Motor neuron (in vitro differentiated cells): ENCODE results near the gene APBB2. TPM values are rescaled to one million over a fixed set of nuclear protein-coding genes. Genes with fewer than 3 reads are reported as not detected.

Source experiments
- ATAC-seq, 8 experiments: fragments of 200-7000 bp; cut with Tn5 transposase; replicated peaks in 6 of 8; 2 replicates each; pipeline ENCODE4 v1.8.0; 2021; ENCODE audit warnings: mild to moderate bottlenecking in 8 of 8, moderate library complexity in 8 of 8
- H3K27ac ChIP-seq, 2 donors: fragments of 250-450 bp; sonication (Bioruptor Pico); 2 replicates each; pipeline ENCODE4 v1.9.0; 2021; ENCODE audit warnings: antibody characterized with exemption in 2 of 2, mild to moderate bottlenecking in 2 of 2, moderate library complexity in 1 of 2
- H3K4me1 ChIP-seq, 2 donors: fragments of 250-450 bp; sonication (Bioruptor Pico); replicated peaks in 1 of 2; 2 replicates each; pipeline ENCODE4 v1.6.1; 2021; ENCODE audit warnings: antibody characterized with exemption in 2 of 2, mild to moderate bottlenecking in 2 of 2, moderate library complexity in 1 of 2
- H3K4me3 ChIP-seq, 5 donors: fragments of 250-450 bp; sonication (Bioruptor Pico); 2 replicates each; pipeline ENCODE4 v1.9.0; 2021; ENCODE audit warnings: antibody characterized with exemption in 5 of 5, mild to moderate bottlenecking in 5 of 5, moderate library complexity in 4 of 5
- WGBS, 10 experiments: fragments of 450-650 bp; shearing (Covaris generic); methylation state at CpG; one replicate each; pipeline ENCODE4 v1.0.0; 2022; 5-methylcytosine and 5-hydroxymethylcytosine counted together
- in situ Hi-C, 9 experiments: fragments of 400-800 bp; cut with MboI; loops; one replicate each; pipeline ENCODE4 v1.15.0; 2021; ENCODE audit warnings: low sequenced_read_pairs in 9 of 9, low pct_unique_long_range_greater_than_20kb in 2 of 9; ENCODE audit not compliant: unreplicated experiment in 9 of 9
- total RNA-seq, 8 experiments: library from RNA; unstranded; fragments of 300-600 nt; gene quantifications; 2 replicates each; pipeline versions ENCODE4 v1.2.3 to v1.2.4, GENCODE V29; 2022

Gene APBB2
- total RNA-seq, 8 experiments from 2014 or later: 32.2 to 68.9 (median 52.0) TPM

DNA sequence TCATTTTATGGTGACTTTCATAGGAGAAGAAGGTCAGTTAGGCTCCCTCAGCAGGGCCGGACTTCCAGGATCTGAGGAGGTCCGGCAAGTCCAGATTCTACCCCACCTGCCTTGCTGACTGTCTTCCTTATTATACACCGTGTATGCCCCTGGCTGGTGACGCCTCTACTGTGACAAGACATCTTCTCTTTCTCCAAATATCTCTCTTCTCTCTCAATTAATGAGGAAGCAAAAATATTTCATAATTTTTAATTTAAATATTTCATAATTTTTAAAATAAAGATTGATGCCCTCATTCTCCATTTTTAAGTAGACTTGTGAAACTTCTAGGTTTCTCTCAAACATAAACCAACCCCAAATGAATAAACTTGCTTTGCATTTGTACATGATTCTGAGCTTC, 262.1 kb downstream of the APBB2 start:
- in situ Hi-C loops: no loop called here
- Histone ChIP-seq H3K27ac (no peak overlapping the region), H3K4me1 (peaks cover 4 to 7% of the 10 kb centered on the region in 2 donors), H3K4me3 (no peak overlapping the region)
- WGBS, 10 experiments: 0 to 100% (median 93%) methylated on average over 1 to 4 of the region's 4 CpGs; no CpG with 5 or more reads in 3 of the 10 experiments
- ATAC-seq: no peak

DNA sequence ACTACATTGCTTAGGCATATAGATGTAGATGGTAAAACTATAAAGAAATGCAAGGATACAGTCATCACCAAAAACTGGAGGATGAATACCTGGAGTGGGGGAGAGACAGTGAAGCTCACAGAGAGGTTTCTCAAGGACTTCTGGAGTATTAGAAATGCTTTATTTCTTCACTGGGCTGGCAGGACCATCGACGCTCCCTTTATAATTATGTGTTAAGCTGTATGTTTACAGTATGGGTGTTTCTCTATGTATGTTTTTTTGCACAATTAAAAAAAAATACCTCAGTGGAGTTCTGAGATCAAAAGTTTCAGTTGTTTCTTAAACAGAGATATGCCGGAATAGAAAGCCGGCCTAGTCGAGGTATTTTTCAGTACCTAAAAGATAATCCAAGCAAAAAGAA, 263.3 kb downstream of the APBB2 start:
- Histone ChIP-seq H3K4me3 (no peak overlapping the region), H3K4me1 (peaks cover 4 to 7% of the 10 kb centered on the region in 2 donors), H3K27ac (no peak overlapping the region)
- no peak for ATAC-seq
- 92 to 100% (median 99%) methylated on average over 1 to 5 of the region's 5 CpGs for WGBS, 10 experiments
- in situ Hi-C loops: no loop called here

DNA sequence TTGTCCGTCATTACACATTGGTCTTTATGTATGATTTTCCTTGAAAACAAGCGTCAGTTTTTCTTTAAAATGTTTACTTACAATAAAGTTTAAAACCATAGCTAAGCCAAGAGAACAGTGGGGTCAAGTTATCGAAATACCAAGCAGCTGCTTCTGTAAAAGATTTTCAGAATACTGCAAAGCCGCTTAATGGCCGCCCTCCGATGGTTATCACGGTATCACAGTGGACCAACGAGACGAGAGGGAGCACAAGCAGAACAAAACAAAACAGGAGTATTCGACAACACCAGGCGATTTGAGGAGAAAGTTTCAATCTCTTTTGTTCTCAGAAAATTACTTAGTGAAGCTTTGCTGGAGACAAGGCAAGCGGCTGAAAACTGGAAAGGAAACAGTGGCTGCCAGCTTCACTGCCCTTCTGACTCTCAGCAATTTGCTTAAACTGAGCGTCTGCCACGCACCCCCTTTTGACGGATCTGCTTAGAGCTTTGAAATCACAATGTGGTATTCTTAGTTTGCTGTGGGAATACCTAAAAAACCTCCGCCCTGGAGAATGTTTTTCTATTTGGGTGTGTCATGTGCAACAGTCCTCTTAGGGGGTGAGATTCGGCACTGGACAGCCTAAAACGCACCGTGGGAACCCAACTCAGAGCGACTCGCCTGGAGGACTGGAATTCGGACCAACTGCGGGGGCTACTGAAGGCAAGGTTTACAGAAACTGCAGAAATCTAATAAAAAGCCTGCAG, 264.8 kb downstream of the APBB2 start:
- no peak overlapping the region for H3K4me3 ChIP-seq
- H3K27ac ChIP-seq: no peak overlapping the region
- in situ Hi-C loops: loop anchor here in 3 of 9 experiments (25.0 kb wide), 2 partner anchors 238 to 263 kb away; partner anchors contain the start of gene APBB2 (in 2 of the 3)
- peaks cover 4 to 7% of the 10 kb centered on the region in 2 donors for H3K4me1 ChIP-seq
- ATAC-seq: no peak
- WGBS, 10 experiments: 73 to 98% (median 91%) methylated on average over 5 to 22 of the region's 23 CpGs

DNA sequence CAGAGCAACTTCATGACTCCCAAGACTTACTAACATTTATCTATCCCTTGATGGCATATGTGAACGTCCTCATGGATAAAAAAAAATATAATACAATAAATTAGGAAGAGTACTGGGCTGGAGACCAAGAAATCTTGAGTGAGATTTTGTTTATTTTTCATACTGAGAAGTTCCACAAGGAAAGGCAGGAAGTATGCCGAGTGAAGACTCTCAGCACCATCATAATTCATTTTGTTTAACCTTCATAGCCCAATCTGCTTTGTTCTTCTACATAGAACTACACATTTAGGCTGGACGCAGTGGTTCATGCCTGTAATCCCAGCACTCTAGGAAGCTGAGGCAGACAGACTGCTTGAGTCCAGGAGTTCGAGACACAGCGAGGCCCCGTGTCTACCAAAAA, 266.3 kb downstream of the APBB2 start:
- Histone ChIP-seq H3K27ac (no peak overlapping the region), H3K4me3 (no peak overlapping the region), H3K4me1 (no peaks in the 10 kb centered on the region)
- ATAC-seq: no peak
- in situ Hi-C loops: loop anchor here in 3 of 9 experiments (25.0 kb wide), 2 partner anchors 239 to 264 kb away; partner anchors contain the start of gene APBB2 (in 2 of the 3)
- 31 to 100% (median 87%) methylated on average over 2 to 6 of the region's 6 CpGs for WGBS, 10 experiments

DNA sequence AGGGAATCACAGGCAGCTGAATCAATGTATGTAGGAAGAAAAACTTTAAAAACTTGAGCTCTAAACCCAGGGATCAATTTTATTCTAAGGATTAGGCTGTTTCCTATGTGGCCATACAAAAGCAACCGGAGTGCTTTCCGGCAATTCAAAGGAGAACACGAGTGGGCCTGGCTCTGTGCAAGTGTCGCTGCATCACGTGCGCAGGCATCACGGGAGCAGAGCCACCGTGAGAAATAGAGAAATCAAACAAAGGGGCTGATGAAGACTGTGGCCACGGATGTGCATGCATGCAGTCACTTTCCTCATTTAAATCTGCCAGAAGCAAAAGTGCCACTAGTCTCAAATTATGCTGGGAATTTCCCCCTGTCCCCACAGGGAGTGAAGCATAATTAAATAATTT, 267.7 kb downstream of the APBB2 start:
- ATAC-seq: no peak
- in situ Hi-C loops: loop anchor here in 3 of 9 experiments (25.0 kb wide), 2 partner anchors 241 to 266 kb away; partner anchors contain the start of gene APBB2 (in 2 of the 3)
- 52 to 100% (median 91%) methylated on average over 1 to 9 of the region's 9 CpGs; no CpG with 5 or more reads in 1 of the 10 experiments for WGBS, 10 experiments
- no peaks in the 10 kb centered on the region for H3K4me1 ChIP-seq
- H3K4me3 ChIP-seq: no peak overlapping the region
- no peak overlapping the region for H3K27ac ChIP-seq

DNA sequence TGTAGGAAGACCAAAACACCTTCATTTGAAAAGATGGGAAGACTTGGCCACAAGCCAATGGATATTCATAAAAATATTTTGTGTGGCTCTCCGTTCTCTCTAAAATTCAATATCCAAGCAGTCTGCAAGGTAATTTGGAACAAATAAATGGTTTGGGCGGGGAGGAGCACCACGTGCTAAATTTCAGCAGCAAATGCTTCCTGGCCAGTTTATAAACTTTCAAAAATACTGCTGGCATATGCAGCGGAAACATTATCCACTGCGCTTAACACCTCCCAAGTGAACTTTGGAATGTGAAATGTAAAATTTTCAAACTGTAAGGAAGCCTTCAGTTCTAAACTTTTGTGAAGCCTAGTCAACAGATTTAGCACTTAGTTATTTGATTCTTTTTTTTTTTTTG, 273.6 kb downstream of the APBB2 start:
- ATAC-seq: peak in 2 of 8 experiments; percentile 23 to 64
- in situ Hi-C loops: loop anchor here in 3 of 9 experiments (25.0 kb wide), 2 partner anchors 247 to 272 kb away; partner anchors contain the start of gene APBB2 (in 2 of the 3)
- no peaks in the 10 kb centered on the region for H3K4me1 ChIP-seq
- H3K27ac ChIP-seq: no peak overlapping the region
- no peak overlapping the region for H3K4me3 ChIP-seq
- WGBS, 10 experiments: 36 to 100% (median 82%) methylated on average over 2 to 5 of the region's 5 CpGs; no CpG with 5 or more reads in 1 of the 10 experiments

DNA sequence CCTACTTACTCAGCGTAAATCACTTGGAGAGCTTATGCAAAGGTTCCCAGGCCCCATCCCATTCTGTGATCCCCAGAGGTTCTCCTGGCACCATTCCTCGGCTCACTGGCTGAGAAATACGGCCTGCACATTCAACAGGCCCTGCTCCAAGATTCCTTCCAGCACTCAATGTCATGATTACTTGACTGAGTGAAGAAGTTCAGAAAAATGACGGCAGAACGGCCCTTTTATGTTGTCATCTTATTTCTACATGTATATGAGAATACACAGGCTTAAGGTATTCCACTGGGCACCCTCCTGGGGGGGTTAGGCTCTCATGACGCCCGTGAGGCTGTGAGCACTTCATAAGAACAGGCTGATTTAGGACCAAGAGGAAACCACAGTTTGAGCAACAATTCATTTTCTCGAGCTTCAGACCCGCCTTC, 274.0 kb downstream of the APBB2 start:
- peak in 1 of 8 experiments; percentile 48 for ATAC-seq
- Histone ChIP-seq H3K4me1 (no peaks in the 10 kb centered on the region), H3K4me3 (no peak overlapping the region), H3K27ac (no peak overlapping the region)
- WGBS, 10 experiments: 20 to 93% (median 84%) methylated on average over 1 to 6 of the region's 9 CpGs; no CpG with 5 or more reads in 2 of the 10 experiments
- in situ Hi-C loops: loop anchor here in 3 of 9 experiments (25.0 kb wide), 2 partner anchors 247 to 272 kb away; partner anchors contain the start of gene APBB2 (in 2 of the 3)

DNA sequence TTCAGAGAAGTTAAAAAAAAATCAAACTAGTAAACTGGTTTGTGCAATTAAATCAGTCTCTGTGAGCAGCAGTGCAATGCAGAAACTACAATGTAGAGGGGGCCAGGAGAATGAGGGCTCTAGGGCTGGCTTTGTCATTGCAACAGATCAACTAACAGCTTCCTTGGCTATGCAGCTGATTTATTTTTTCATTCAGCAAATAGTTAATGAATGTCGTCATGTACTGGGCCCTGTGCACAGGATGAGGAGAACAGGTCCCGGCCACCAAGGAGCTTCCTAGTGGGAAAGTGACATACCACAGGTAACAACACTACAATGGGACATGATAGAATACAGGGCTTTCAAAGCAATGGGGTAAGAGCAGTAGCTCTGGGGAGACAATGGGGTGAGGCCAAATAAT, 274.5 kb downstream of the APBB2 start:
- in situ Hi-C loops: loop anchor here in 3 of 9 experiments (25.0 kb wide), 2 partner anchors 247 to 272 kb away; partner anchors contain the start of gene APBB2 (in 2 of the 3)
- Histone ChIP-seq H3K4me3 (no peak overlapping the region), H3K4me1 (no peaks in the 10 kb centered on the region), H3K27ac (no peak overlapping the region)
- ATAC-seq: peak in 1 of 8 experiments; percentile 17
- WGBS, 10 experiments: 54 to 100% (median 90%) methylated on average over 1 to 2 of the region's 2 CpGs; no CpG with 5 or more reads in 4 of the 10 experiments

DNA sequence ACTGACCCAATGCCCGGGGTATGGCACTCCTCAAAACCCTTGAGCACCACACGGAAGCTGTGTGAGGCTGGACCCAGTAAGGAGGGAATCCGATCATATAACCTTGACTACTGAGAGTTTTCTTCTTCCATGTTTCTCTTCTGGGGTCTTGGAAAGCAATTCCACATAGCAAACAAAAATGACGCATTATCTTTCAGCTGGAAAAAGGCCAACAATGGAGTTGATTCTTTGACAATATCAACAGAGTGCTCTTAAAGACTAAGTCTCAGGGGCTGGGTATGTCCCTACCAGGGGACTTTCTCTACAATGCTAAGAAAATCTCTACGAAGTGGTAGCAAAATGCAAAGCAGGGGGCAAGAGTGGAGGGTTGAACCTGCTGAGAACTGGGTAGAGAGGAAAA, 276.0 kb downstream of the APBB2 start:
- Histone ChIP-seq H3K27ac (no peak overlapping the region), H3K4me3 (no peak overlapping the region), H3K4me1 (peaks cover 0 to 5% of the 10 kb centered on the region in 2 donors)
- WGBS, 10 experiments: 81 to 100% (median 95%) methylated on average over 2 to 3 of the region's 5 CpGs; no CpG with 5 or more reads in 1 of the 10 experiments
- peak in 1 of 8 experiments; percentile 57 for ATAC-seq
- in situ Hi-C loops: loop anchor here in 3 of 9 experiments (25.0 kb wide), 2 partner anchors 249 to 274 kb away; partner anchors contain the start of gene APBB2 (in 2 of the 3)

DNA sequence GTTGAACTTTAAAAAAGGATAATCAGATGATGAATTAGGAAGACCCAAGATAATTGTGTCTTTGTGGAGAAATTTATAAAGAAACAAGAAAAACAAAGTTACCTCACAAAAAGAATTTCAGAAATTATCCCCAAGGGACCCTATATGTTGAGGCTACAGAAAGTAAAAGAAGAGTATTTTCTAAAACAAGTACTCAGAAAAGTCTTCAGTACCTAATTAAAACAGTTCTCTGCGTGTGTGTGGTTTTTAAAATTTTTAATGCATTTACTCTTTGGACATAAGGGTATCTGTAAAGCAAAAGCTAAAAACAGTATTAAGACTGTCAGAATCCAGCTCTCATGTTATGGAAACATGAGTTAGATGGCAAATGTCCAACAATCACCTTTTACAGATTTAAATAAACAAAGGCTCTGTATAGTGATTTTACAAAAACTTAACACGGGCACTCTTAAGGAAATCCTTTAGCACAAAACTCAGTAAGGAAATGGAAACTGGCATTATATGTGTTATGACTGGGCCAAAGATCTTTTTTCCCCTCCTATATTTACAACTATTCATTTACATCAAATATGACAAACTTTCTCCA, 277.1 kb downstream of the APBB2 start:
- in situ Hi-C loops: loop anchor here in 3 of 9 experiments (25.0 kb wide), 2 partner anchors 250 to 275 kb away; partner anchors contain the start of gene APBB2 (in 2 of the 3)
- Histone ChIP-seq H3K4me3 (no peak overlapping the region), H3K4me1 (peaks cover 0 to 5% of the 10 kb centered on the region in 2 donors), H3K27ac (no peak overlapping the region)
- ATAC-seq: no peak
- 85 to 100% (median 100%) methylated on average over 1 to 2 of the region's 2 CpGs; no CpG with 5 or more reads in 1 of the 10 experiments for WGBS, 10 experiments

DNA sequence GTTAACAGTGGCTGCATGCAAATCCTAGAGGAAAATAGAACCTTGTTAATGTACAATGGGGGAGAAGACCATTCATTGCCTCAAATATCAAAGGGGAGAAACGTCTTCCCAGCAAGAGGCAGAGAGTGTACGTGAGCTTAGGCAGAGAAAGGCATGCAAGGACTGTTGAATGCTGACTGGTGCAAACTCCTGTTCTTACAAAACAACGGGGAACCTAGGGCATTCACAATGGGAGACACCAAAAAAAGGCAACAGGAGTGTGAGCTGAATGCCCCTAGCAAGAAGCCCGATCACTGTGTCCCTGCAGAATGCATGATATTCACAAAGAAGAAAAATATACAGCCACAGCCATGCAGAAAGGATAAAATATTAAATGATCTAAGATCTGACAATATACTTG, 279.7 kb downstream of the APBB2 start:
- in situ Hi-C loops: loop anchor here in 3 of 9 experiments (25.0 kb wide), 2 partner anchors 253 to 278 kb away; partner anchors contain the start of gene APBB2 (in 2 of the 3)
- 29 to 100% (median 55%) methylated on average over 1 to 4 of the region's 4 CpGs; no CpG with 5 or more reads in 1 of the 10 experiments for WGBS, 10 experiments
- Histone ChIP-seq H3K4me3 (no peak overlapping the region), H3K27ac (no peak overlapping the region), H3K4me1 (peaks cover 0 to 5% of the 10 kb centered on the region in 2 donors)
- ATAC-seq: no peak

DNA sequence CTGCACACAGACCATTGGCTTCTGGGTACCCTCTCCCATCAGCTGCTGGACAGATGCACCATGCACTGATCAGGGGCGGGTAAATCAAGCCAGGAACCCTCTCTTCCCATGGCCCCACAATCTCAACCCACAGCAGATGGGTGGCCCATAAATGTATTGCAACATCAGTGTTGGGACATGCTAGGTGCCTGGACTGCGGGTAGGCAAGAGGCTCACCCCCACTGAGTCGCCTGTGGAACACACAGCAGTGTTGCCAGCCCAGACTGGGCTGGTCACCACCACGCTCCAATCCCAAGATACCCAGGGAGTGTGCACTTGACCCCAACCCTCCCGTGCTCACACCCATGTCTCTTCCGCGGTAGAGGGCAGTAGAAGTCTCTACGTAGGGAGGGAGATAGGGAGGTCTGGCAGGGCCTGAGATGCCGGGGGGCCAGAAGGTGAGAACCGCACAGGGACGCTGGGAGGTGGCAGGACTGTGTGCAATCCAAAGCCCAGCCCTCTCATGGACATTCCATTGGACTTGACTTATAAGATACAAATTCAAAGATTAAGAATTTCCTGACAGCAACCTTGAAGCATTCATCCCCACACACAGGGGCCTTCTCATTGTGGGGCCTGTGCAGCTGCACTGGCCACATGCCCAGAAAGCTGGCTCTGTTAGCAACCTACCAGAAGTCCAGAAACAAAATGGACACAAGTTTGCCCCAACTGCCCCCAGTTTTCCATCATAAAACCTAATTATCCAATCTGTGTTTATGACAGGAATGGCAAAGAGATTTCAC, 280.9 kb downstream of the APBB2 start:
- peak in 3 of 8 experiments; percentile 18 to 75 (median 32) for ATAC-seq
- WGBS, 10 experiments: 65 to 100% (median 100%) methylated on average over 1 to 6 of the region's 11 CpGs; no CpG with 5 or more reads in 4 of the 10 experiments
- Histone ChIP-seq H3K4me3 (no peak overlapping the region), H3K27ac (no peak overlapping the region), H3K4me1 (peaks cover 0 to 5% of the 10 kb centered on the region in 2 donors)
- in situ Hi-C loops: loop anchor here in 3 of 9 experiments (25.0 kb wide), 2 partner anchors 254 to 279 kb away; partner anchors contain the start of gene APBB2 (in 2 of the 3)
